Cerebellar nuclear complex (tissue), 1 donor: ENCODE measurements around the gene DNER.
"Not testable (repeated sequence)": the region's sequence is repeated elsewhere in the genome, so short reads cannot be mapped to it uniquely, and the experiment has no call there.

Experiments used
- DNase-seq, 2 experiments: peaks; one replicate each; lab custom pipeline; 2025; lab: John Stamatoyannopoulos, UW

DNER gene, protein sequence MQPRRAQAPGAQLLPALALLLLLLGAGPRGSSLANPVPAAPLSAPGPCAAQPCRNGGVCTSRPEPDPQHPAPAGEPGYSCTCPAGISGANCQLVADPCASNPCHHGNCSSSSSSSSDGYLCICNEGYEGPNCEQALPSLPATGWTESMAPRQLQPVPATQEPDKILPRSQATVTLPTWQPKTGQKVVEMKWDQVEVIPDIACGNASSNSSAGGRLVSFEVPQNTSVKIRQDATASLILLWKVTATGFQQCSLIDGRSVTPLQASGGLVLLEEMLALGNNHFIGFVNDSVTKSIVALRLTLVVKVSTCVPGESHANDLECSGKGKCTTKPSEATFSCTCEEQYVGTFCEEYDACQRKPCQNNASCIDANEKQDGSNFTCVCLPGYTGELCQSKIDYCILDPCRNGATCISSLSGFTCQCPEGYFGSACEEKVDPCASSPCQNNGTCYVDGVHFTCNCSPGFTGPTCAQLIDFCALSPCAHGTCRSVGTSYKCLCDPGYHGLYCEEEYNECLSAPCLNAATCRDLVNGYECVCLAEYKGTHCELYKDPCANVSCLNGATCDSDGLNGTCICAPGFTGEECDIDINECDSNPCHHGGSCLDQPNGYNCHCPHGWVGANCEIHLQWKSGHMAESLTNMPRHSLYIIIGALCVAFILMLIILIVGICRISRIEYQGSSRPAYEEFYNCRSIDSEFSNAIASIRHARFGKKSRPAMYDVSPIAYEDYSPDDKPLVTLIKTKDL

DNA sequence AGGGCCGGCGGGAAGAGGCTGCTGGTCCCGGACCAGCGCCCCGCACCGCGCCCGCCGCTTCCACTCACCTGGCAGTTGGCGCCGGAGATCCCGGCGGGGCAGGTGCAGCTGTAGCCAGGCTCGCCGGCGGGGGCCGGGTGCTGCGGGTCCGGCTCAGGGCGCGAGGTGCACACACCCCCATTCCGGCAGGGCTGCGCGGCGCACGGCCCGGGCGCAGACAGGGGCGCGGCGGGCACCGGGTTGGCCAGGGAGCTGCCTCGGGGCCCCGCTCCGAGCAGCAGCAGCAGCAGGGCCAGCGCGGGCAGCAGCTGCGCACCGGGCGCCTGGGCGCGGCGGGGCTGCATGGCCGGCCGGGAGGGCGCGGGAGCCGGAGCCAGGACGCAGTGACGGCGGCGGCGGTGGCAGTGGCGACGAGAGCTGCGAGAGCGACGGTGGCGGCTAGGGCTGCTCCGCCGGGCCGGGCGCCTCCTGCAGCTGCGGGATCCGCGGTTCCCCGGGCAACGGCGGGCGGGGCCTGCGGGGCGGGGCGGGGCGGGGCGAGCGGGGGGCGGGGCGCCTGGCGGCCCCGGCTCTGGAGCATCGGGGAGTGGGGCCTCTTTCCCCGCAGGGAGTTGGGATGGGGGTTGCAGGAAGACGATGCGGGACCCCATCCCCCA, at the start of gene DNER:
Gene DNER, minus strand, starts transcription at position 476 of the 656 bp plus-strand sequence. Its CDS starts 132 bp downstream, at position 344.
- DNase-seq: peak in 1 of 2 experiments; percentile 2

DNA sequence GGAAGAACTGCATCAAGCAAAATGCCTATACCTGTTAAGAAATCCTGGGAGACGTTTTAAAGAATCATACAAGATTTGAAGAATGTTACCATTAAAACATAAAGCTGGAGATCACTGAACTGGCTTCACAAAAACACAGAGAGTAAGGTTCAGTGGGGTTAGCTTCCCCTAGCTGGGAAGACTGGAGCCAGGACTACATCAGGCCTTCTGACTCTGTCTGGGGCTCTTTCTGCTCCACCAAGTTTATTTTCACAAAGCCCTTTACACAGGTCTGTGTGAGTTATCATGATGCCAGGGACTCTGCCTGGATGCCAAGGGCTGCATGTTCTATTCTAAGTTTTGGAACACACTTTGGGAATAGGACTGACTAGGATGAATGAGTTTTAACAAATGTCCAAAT, 47.3 kb upstream of the DNER start:
- DNase-seq: no peak

DNA sequence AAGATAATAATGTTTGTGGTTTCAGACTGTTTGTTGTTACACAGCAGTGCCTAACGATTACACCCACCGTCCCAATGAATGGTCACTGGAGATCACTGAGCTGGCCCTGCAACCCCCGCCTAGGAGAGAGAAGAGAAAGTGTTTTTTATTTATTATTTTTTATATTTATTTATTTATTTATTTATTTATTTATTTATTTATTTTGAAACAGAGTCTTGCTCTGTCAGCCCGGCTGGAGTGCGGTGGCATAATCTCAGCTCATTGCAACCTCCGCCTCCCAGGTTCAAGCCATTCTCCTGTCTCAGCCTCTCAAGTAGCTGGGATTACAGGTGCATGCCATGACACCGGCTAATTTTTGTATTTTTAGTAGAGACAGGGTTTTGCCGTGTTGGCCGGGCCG, 43.1 kb upstream of the DNER start:
- not testable (repeated sequence) for DNase-seq

DNA sequence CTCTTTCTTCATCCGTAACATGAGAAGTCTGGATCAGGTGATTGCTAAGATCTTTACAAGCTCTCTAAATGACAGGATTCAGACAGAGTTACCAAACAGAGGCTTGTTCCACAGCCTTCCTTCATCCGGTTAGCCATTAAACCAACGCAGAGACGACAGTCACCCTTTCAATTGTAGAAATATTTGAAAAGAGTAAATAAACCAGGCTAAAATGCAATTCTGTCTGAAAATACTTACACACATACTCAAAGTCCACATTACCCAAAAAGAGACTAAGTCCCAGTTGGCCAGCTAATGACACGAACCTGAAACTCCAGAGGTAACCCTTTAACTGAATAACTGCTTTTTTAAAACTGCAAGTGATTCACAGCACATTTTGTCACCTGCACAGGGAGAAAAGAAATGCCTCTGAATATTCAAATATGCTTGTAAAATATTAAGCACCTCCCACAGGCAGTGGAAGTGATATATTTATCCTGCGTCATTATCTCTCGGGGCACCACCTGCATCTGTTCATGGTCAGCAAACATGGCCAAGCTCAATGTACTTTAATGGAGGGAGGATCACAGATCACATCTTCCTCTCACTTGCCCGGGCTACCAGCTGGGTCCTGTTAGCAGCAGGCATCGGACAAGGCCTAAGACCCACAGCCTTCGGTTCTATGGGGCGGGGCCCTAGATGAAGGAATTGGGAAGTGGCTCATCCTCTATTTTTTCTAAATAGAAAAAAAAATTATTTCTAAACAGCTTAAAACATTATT, 38.8 kb upstream of the DNER start:
- no peak for DNase-seq

GRCh38 chr2:229749779-229750178, 35.4 kb upstream of the DNER start:
- no peak for DNase-seq

DNA sequence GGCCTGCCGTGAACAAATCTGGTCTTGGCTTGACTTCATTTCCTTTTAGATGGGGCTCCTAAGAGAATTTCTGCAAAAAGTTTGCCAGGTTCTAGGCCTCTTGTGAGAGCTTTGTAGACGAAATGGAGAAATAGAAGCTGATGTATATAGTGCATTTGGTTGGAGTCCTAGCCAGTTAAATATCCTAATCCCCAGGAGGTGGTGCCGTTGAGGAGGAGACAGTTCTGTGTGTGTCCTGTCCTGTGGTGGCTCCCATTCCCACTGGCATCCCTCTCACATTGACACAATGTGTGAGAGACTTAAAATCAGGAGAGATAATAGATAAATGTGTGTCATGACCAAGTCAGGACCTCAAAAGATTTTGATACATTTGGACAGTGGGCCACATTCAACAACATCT, 34.6 kb upstream of the DNER start:
- DNase-seq: no peak

GRCh38 chr2:229742691-229743090, 28.3 kb upstream of the DNER start:
- not testable (repeated sequence) for DNase-seq

DNA sequence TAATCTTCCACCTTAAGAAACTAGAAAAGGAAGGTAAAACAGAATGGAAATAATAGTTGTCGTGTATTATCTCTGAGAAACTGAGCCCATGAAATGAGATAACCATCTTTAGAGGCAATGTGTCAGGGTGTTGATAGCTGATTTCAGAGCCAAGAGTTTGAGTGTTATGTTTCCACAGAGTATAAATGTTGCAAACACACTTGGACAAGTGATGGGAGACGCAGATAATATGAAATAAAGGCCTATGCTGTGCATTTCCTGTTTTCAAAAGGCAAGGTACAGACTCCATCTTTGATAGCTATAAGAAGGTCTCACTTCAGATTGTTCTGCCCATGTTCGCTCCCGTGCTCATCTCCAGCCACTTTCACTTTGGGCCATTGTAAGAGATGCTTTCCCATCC, 25.9 kb upstream of the DNER start:
- DNase-seq: no peak

- no peak for DNase-seq
These were observed 23.8 kb upstream of the DNER start for GRCh38 chr2:229738024-229738625.

GRCh38 chr2:229734410-229734809, 20.1 kb upstream of the DNER start:
- no peak for DNase-seq

- DNase-seq: no peak
These were observed 19.4 kb upstream of the DNER start for GRCh38 chr2:229733611-229734245.

- DNase-seq: no peak
These were observed 18.5 kb upstream of the DNER start for GRCh38 chr2:229732897-229733296.

DNA sequence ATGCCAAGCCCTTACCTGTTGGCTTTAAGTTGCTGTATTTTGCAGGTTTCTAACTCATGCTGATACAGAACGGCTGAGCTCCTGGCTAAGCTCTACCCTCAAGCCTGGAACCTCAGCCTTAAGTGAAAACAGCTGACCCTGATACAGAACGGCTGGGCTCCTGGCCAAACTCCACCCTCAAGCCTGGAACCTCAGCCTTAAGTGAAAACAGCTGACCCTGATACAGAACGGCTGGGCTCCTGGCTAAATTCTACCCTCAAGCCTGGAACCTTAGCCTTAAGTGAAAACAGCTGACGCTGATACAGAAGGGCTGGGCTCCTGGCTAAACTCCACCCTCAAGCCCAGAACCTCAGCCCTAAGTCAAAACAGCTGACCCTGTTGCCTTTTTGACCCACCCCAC, 17.6 kb upstream of the DNER start:
- no peak for DNase-seq

GRCh38 chr2:229731363-229731762, 17.0 kb upstream of the DNER start:
- DNase-seq: no peak

DNA sequence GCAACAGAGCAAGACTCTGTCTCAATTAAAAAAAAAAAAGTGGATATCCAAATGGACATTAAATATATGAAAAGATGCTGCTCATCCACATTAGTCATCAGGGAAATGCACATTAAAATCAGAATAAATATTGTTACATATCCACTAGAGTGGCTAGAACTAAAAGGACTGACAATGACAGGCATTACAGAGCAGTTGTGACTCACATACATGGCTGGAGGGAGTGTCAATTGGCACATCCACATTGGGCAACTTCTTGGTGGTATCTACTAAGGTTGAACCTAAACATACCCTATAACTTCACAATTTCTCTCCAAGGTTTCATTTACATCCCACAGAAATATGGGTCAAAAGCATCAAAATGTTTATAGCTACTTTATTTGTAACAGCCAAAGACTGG, 14.0 kb upstream of the DNER start:
- no peak for DNase-seq

- DNase-seq: no peak
These were observed 12.3 kb upstream of the DNER start for GRCh38 chr2:229726643-229727042.

DNA sequence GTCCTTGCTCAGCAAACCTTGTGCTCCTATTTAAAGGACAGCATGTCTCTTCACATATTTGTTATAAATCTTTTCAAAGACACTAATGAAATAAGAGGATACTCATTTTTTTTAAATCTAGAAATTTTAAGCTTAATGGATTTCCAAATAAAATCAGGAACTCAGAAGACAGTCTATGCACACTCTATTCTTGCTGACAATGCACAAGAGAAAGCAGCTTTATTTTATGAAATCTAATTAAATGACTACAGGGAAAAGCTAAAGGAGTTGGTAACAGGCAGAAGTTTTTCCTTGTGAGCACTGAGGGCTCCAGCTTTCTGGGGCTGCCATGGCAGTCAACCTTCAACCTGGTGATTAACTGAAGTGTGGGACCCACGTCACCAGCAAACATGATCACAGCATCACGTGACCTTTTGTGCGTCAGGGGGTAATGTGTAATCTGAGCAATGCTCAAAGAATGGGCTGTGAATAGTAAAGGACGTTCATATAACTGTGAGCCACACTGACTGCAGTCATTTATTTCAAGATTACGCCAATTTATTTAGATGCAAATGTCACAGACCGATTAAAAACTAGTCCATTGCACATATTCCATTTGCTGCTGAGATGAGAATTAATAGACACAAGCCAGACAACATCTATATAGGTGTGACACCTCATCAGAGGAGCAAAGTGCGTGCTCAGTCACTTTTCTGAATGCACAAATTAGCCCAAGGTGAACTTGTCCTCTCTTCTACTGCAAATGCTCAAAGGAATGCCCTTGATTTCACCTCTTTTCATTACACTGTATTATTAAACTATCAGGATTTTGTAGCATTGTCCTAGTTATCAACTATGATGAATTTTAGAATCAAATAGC, 11.6 kb upstream of the DNER start:
- DNase-seq: no peak

- DNase-seq: not testable (repeated sequence)
These were observed 8.8 kb upstream of the DNER start for GRCh38 chr2:229723192-229723591.

DNA sequence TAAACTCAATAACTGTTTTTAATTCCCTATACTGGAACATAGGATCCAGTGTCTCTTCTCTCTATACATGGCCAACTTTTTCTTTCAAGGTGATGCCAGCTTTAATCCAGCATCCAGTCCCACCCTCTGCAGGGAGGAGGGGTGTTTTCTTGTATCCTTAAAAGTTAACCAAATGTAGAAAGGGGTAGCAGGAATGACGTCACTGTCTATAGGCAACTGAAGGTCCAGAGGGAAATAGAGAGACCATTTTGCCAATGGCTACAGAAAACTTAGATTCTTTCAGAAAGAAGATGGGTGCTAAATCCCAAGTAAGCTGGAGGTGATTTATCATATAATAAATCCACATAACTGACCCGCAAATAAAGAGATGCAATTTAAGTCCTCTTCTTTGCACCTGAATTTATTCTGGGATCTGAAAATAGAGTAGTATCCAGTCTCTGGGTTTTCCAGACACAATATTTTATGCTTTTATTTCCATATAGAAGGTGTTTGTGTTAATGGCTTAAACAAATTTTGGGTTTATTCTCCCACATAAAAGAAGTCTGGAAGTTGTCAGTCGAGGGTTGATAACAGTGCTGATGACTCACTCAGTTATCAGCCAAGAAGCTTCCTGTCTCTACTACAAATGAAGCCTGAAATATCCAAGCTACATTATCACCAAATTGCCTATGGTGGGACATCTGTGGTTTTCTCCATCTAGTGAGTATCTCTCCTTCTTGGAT, 5.7 kb upstream of the DNER start:
- DNase-seq: no peak
